Neuron (in vitro differentiated cells): ENCODE measurements around the gene PSMD11.

Experiments
- H2AFZ ChIP-seq: one replicate; pipeline ENCODE4 v1.6.1; 2013; ENCODE audit warnings: low read depth, mild to moderate bottlenecking, inconsistent platforms, low read length, moderate library complexity
- H3K27me3 ChIP-seq: one replicate; pipeline ENCODE4 v1.6.1; 2013; ENCODE audit warnings: low read length; ENCODE audit not compliant: insufficient read depth
- H3K36me3 ChIP-seq: one replicate; pipeline ENCODE4 v1.6.1; 2013; ENCODE audit warnings: low read length; ENCODE audit not compliant: insufficient read depth
- H3K4me1 ChIP-seq: one replicate; pipeline ENCODE4 v1.6.1; 2013; ENCODE audit warnings: low read length; ENCODE audit not compliant: insufficient read depth
- H3K4me3 ChIP-seq: 2 replicates; pipeline ENCODE4 v1.5.1; 2013; ENCODE audit warnings: mild to moderate bottlenecking, low read length, moderate library complexity
- H3K9me3 ChIP-seq: one replicate; pipeline ENCODE4 v1.6.1; 2013; ENCODE audit warnings: low read length

The PSMD11 gene

GRCh38 chr17:32475258-32475657, 30.9 kb downstream of the PSMD11 start:
- H3K4me3 ChIP-seq, result no peak overlapping the region
- H3K27me3 ChIP-seq, result no peaks in the 10 kb centered on the region
- H3K9me3 ChIP-seq, result no peaks in the 10 kb centered on the region
- H2AFZ ChIP-seq, result no peak overlapping the region
- H3K4me1 ChIP-seq, result no peaks in the 10 kb centered on the region
- H3K36me3 ChIP-seq, result peaks cover 89% of the 10 kb centered on the region

- Histone ChIP-seq H3K9me3 (no peaks in the 10 kb centered on the region), H2AFZ (no peak overlapping the region), H3K36me3 (peaks cover 75% of the 10 kb centered on the region), H3K27me3 (no peaks in the 10 kb centered on the region), H3K4me3 (no peak overlapping the region), H3K4me1 (no peaks in the 10 kb centered on the region)
These were observed 32.9 kb downstream of the PSMD11 start for GRCh38 chr17:32477220-32477619.

GRCh38 chr17:32479074-32479617, 34.8 kb downstream of the PSMD11 start:
- no peaks in the 10 kb centered on the region for H3K9me3 ChIP-seq
- H2AFZ ChIP-seq, result no peak overlapping the region
- no peaks in the 10 kb centered on the region for H3K27me3 ChIP-seq
- peaks cover 63% of the 10 kb centered on the region for H3K36me3 ChIP-seq
- H3K4me1 ChIP-seq, result peaks cover 10% of the 10 kb centered on the region
- H3K4me3 ChIP-seq, result no peak overlapping the region

GRCh38 chr17:32481193-32481592, 36.9 kb downstream of the PSMD11 start:
- peaks cover 14% of the 10 kb centered on the region for H3K4me1 ChIP-seq
- H3K4me3 ChIP-seq, result no peak overlapping the region
- H2AFZ ChIP-seq, result no peak overlapping the region
- no peaks in the 10 kb centered on the region for H3K9me3 ChIP-seq
- H3K36me3 ChIP-seq, result peaks cover 43% of the 10 kb centered on the region
- no peaks in the 10 kb centered on the region for H3K27me3 ChIP-seq

GRCh38 chr17:32482568-32483320, 38.4 kb downstream of the PSMD11 start:
- H3K4me3 ChIP-seq, result no peak overlapping the region
- peaks cover 29% of the 10 kb centered on the region for H3K36me3 ChIP-seq
- no peaks in the 10 kb centered on the region for H3K27me3 ChIP-seq
- no peaks in the 10 kb centered on the region for H3K9me3 ChIP-seq
- no peak overlapping the region for H2AFZ ChIP-seq
- peaks cover 17% of the 10 kb centered on the region for H3K4me1 ChIP-seq

- Histone ChIP-seq H3K36me3 (peaks cover 28% of the 10 kb centered on the region), H3K27me3 (no peaks in the 10 kb centered on the region), H3K4me3 (no peak overlapping the region), H2AFZ (no peak overlapping the region), H3K4me1 (peaks cover 24% of the 10 kb centered on the region), H3K9me3 (no peaks in the 10 kb centered on the region)
These were observed 39.2 kb downstream of the PSMD11 start for GRCh38 chr17:32483451-32484019.

- peaks cover 29% of the 10 kb centered on the region for H3K4me1 ChIP-seq
- no peak overlapping the region for H2AFZ ChIP-seq
- no peaks in the 10 kb centered on the region for H3K27me3 ChIP-seq
- H3K4me3 ChIP-seq, result no peak overlapping the region
- peaks cover 28% of the 10 kb centered on the region for H3K36me3 ChIP-seq
- H3K9me3 ChIP-seq, result no peaks in the 10 kb centered on the region
These were observed 39.7 kb downstream of the PSMD11 start for GRCh38 chr17:32484041-32484461.

- peaks cover 35% of the 10 kb centered on the region for H3K4me1 ChIP-seq
- no peaks in the 10 kb centered on the region for H3K27me3 ChIP-seq
- H3K36me3 ChIP-seq, result peaks cover 28% of the 10 kb centered on the region
- H3K4me3 ChIP-seq, result no peak overlapping the region
- no peaks in the 10 kb centered on the region for H3K9me3 ChIP-seq
- H2AFZ ChIP-seq, result no peak overlapping the region
These were observed 40.3 kb downstream of the PSMD11 start for GRCh38 chr17:32484628-32485027.

GRCh38 chr17:32485261-32486110, 41.2 kb downstream of the PSMD11 start:
- Histone ChIP-seq H3K36me3 (peaks cover 27% of the 10 kb centered on the region), H2AFZ (peak overlapping the region; percentile 52), H3K4me3 (no peak overlapping the region), H3K4me1 (peaks cover 41% of the 10 kb centered on the region), H3K27me3 (no peaks in the 10 kb centered on the region), H3K9me3 (no peaks in the 10 kb centered on the region)

- Histone ChIP-seq H3K36me3 (peaks cover 28% of the 10 kb centered on the region), H3K4me1 (peaks cover 44% of the 10 kb centered on the region), H2AFZ (peak overlapping the region; percentile 52), H3K9me3 (no peaks in the 10 kb centered on the region), H3K27me3 (no peaks in the 10 kb centered on the region), H3K4me3 (peak overlapping the region; percentile 43)
These were observed 41.9 kb downstream of the PSMD11 start for GRCh38 chr17:32486111-32486700.

GRCh38 chr17:32486701-32487472, 42.6 kb downstream of the PSMD11 start, which contains the start of gene CDK5R1:
Gene CDK5R1 (plus strand): TSS chr17:32486993. CDS start chr17:32487621, 628 bp downstream.
- peaks cover 44% of the 10 kb centered on the region for H3K4me1 ChIP-seq

More at GRCh38 chr17:32486701-32487472, 42.6 kb downstream of the PSMD11 start, which contains the start of gene CDK5R1:
- peak within 1 kb of the TSS; percentile 50 for H3K4me3 ChIP-seq
- no peaks in the 10 kb centered on the region for H3K27me3 ChIP-seq
- peaks cover 28% of the 10 kb centered on the region for H3K36me3 ChIP-seq
- H2AFZ ChIP-seq, result peak within 1 kb of the TSS; percentile 52
- H3K9me3 ChIP-seq, result no peaks in the 10 kb centered on the region
